ENCODE data around the gene TLE4.

GRCh38 chr9:79667120-79667519 is 95.4 kb downstream of the TLE4 start:
- no peak for TF ChIP-seq POLR2A (IDR thresholded peaks at IDR 0.05; ENCODE audit: low read length)
- no peak for TF ChIP-seq GATA1 (IDR thresholded peaks at IDR 0.05; ENCODE audit: low read depth, low read length)

Data from erythroblast (primary cell).